Activated CD8-positive, alpha-beta memory T cell treated with anti-CD3 and anti-CD28 coated beads, Interleukin-2, amount 10 ng/mL, durations not matched to agents 7 days and 5 days (primary cell): ENCODE results near the gene FBXL13. TPM values are rescaled to one million over a fixed set of nuclear protein-coding genes. Genes with fewer than 3 reads are reported as not detected.
"Not testable (repeated sequence)": the region's sequence is repeated elsewhere in the genome, so short reads cannot be mapped to it uniquely, and the experiment has no call there.

Experiments
- ATAC-seq: fragments of 150-1000 bp; cut with Tn5 transposase; one replicate; pipeline ENCODE4 v1.10.0; 2021; ENCODE audit warnings: moderate library complexity
- CTCF ChIA-PET: fragments of 350-600 bp; sonication (Branson Sonifier 250); formaldehyde crosslinking; loops from one replicate; lab custom pipeline; 2021; ENCODE audit warnings: antibody characterized with exemption; lab: Charles Lee
- DNase-seq: peaks from one replicate; pipeline ENCODE4 v3.0.0-alpha.2; 2020
- H3K27ac Mint-ChIP-seq: one replicate; pipeline ENCODE4 v1.8.0; 2021; ENCODE audit warnings: mild to moderate bottlenecking, mixed read lengths
- H3K27me3 Mint-ChIP-seq: one replicate; pipeline ENCODE4 v1.8.0; 2021; ENCODE audit warnings: mixed read lengths
- H3K36me3 Mint-ChIP-seq: one replicate; pipeline ENCODE4 v1.8.0; 2021; ENCODE audit warnings: mild to moderate bottlenecking, mixed read lengths
- H3K4me1 Mint-ChIP-seq: one replicate; pipeline ENCODE4 v1.8.0; 2021; ENCODE audit warnings: mixed read lengths
- H3K4me3 Mint-ChIP-seq: one replicate; pipeline ENCODE4 v1.8.0; 2021; ENCODE audit warnings: mild to moderate bottlenecking, moderate library complexity, mixed read lengths
- H3K9me3 Mint-ChIP-seq: one replicate; pipeline ENCODE4 v1.8.0; 2022; ENCODE audit warnings: low read depth, mixed read lengths
- total RNA-seq, 2 experiments: library from RNA; stranded (reverse); gene quantifications; one replicate each; pipeline ENCODE4 v1.2.3, GENCODE V29; 2021

The FBXL13 gene
- total RNA-seq, 2 experiments from 2014 or later: 0.18 TPM; not detected in 1

DNA sequence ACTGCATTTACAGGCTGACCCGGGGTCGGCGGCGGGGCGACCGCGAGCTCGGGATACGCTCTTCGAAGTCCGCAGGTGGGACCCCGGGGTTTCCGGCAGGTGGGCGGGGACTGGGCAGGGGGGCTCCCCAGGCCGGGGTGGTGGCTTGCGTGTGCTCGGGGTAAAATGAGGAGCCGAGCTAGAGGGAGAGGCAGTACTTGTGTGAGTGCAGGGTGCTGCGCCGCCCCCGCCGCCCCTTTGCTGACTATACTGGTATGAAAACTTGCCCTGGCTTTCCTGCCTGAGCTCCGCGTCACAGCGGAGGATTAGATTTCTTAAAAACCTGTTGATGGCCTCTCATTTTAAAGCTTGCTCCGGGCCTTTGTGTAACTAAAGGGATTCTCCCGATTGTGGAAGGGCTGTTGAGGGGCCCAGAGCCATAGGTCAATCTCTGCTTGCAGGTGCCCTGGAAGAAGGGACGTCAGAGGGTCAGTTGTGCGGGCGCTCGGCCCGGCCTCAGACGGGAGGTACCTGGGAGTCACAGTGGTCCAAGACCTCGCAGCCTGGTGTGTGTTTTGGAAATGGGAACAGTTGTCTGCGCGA is 832 bp upstream of the FBXL13 start:
- no peaks in the 10 kb centered on the region for H3K9me3 Mint-ChIP-seq
- DNase-seq: peak; percentile 76
- H3K27me3 Mint-ChIP-seq: no peaks in the 10 kb centered on the region
- CTCF ChIA-PET: interaction anchor here (0.9 to 3.7 kb wide), 10 partner anchors 9 to 327 kb away, joined by 3 to 19 read pairs (median 4); partner anchors contain the start of genes FAM185A and NAPEPLD
- peak; percentile 65 for ATAC-seq
- peaks cover 33% of the 10 kb centered on the region for H3K4me1 Mint-ChIP-seq
- peak overlapping the region; percentile 92 for H3K4me3 Mint-ChIP-seq
- H3K36me3 Mint-ChIP-seq: peaks cover 9% of the 10 kb centered on the region
- H3K27ac Mint-ChIP-seq: peak overlapping the region; percentile 91

DNA sequence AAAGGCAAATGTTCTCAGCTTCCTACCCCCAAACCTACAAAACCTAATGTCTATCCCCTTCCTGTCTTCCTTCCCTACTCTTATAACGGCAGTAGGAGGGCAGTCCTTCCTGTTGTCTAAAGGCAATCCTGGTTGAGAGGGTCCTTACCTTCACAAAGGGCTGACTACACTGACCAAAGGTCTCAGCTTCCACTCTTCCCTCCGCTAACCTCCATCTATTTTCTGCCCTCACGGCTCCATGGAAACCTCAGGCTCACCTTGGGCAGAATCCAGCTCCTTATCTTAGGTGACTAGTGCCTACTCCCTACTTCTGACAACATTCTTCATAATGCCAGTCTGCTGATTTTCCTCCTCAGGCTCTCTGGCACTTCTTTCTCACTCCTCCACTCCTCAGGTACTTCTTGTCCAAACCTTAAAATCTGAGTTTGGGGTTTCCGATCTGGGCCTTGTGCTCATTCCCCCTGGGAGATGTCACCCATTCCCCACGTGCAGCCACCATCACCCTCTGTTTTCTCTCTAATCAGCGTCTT is 542 bp downstream of the FBXL13 start:
- Mint-ChIP-seq H3K9me3 (no peaks in the 10 kb centered on the region), H3K4me3 (peak overlapping the region; percentile 92), H3K27me3 (no peaks in the 10 kb centered on the region), H3K27ac (peak overlapping the region; percentile 41), H3K4me1 (peaks cover 33% of the 10 kb centered on the region), H3K36me3 (peaks cover 8% of the 10 kb centered on the region)
- DNase-seq (no peak), ATAC-seq (no peak)
- CTCF ChIA-PET: interaction anchor here (0.9 to 4.0 kb wide), 9 partner anchors 8 to 1605 kb away, joined by 3 to 21 read pairs (median 4); partner anchors contain the start of genes FAM185A and NAPEPLD

- H3K27me3 Mint-ChIP-seq: peaks cover 9% of the 10 kb centered on the region
- H3K4me3 Mint-ChIP-seq: no peak overlapping the region
- ATAC-seq (no peak), DNase-seq (no peak)
- CTCF ChIA-PET: interaction anchor here (0.6 to 4.0 kb wide), 3 partner anchors 9 to 16 kb away, joined by 3 to 21 read pairs (median 3); no protein-coding TSS in a partner anchor
- no peaks in the 10 kb centered on the region for H3K9me3 Mint-ChIP-seq
- H3K27ac Mint-ChIP-seq: no peak overlapping the region
- peaks cover 17% of the 10 kb centered on the region for H3K4me1 Mint-ChIP-seq
- no peaks in the 10 kb centered on the region for H3K36me3 Mint-ChIP-seq
Measured at GRCh38 chr7:103071000-103071399, 3.6 kb downstream of the FBXL13 start.

DNA sequence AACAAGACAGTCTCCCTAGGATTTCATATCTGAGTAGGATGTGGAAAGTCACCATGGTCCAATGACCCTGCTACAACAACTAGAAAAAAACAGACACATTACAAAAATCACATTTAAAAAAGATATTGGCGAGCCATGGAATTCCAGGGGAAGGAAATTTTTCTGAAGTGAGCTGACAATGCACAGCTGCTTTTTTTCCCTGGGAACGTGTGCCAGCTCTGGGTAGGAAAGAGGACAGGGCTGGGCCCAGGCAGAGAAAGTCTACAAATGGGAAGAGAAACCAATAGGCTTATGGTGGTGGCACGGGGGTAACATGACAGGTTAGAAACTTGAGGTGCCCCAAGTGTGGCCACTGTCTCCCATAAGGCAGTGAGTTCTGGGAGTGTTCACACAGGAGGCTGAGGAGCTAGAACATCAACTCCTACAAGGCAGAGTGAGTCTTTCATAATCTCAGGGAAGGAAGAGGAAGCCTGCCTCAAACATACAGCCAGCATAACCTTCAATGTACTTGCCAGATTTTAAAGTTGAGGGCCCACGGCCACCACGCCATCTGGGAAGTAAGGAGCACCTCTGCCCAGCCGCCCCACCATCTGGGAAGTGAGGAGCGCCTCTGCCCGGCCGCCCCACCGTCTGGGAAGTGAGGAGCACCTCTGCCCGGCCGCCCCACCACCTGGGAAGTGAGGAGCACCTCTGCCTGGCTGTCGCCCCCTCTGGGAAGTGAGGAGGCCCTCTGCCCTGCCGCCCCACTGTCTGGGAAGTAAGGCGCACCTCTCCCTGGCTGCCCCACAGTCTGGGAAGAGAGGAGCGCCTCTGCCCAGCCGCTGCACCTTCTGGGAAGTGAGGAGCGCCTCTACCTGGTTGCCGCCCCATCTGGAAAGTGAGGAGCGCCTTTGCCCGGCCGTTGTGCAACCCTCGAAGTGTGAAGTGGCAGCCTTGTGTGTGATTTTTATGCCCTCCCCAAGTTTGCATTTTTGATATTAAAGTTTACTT is 5.9 kb downstream of the FBXL13 start:
- H3K27me3 Mint-ChIP-seq: peaks cover 9% of the 10 kb centered on the region
- no peak overlapping the region for H3K4me3 Mint-ChIP-seq
- CTCF ChIA-PET: no interaction called here
- DNase-seq (no peak), ATAC-seq (no peak)
- H3K9me3 Mint-ChIP-seq: no peaks in the 10 kb centered on the region
- H3K4me1 Mint-ChIP-seq: peaks cover under 1% of the 10 kb centered on the region
- no peak overlapping the region for H3K27ac Mint-ChIP-seq
- no peaks in the 10 kb centered on the region for H3K36me3 Mint-ChIP-seq

GRCh38 chr7:103065667-103066066 is 8.9 kb downstream of the FBXL13 start:
- Mint-ChIP-seq H3K36me3 (no peaks in the 10 kb centered on the region), H3K4me3 (no peak overlapping the region), H3K27ac (no peak overlapping the region), H3K9me3 (no peaks in the 10 kb centered on the region), H3K27me3 (peaks cover 9% of the 10 kb centered on the region), H3K4me1 (no peaks in the 10 kb centered on the region)
- CTCF ChIA-PET: interaction anchor here (1.2 to 2.0 kb wide), 2 partner anchors 10 to 317 kb away, joined by 3 to 9 read pairs; partner anchors contain the start of genes ARMC10, FAM185A and FBXL13
- DNase-seq (peak; percentile 64), ATAC-seq (peak; percentile 78)

DNA sequence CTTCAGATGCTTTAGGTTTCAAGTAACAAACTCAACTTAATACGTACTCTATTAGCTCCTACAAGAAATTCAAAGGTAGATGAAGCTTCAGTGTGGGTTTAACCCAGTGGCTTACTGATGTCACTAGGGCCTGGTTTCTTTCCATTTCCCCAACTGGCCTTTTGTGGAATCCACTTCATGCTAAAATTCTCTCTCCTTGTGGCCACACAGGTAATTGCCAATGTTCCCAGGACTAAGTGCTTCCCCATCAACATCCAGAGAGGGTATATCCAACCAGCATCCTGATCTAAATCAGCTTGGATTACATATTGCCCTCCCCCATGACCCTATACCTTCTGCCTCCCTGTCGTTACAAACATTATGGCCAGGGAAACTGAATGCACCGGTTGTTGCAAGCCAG is 10.7 kb downstream of the FBXL13 start:
- DNase-seq (no peak), ATAC-seq (no peak)
- Mint-ChIP-seq H3K4me1 (no peaks in the 10 kb centered on the region), H3K27me3 (peaks cover 9% of the 10 kb centered on the region), H3K9me3 (no peaks in the 10 kb centered on the region), H3K36me3 (no peaks in the 10 kb centered on the region), H3K27ac (no peak overlapping the region), H3K4me3 (no peak overlapping the region)
- CTCF ChIA-PET: no interaction called here

- no peaks in the 10 kb centered on the region for H3K27me3 Mint-ChIP-seq
- no peaks in the 10 kb centered on the region for H3K9me3 Mint-ChIP-seq
- no peak for ATAC-seq
- DNase-seq: no peak
- no peaks in the 10 kb centered on the region for H3K36me3 Mint-ChIP-seq
- no peak overlapping the region for H3K4me3 Mint-ChIP-seq
- CTCF ChIA-PET: no interaction called here
- H3K4me1 Mint-ChIP-seq: peaks cover 2% of the 10 kb centered on the region
- no peak overlapping the region for H3K27ac Mint-ChIP-seq
Measured at GRCh38 chr7:103059471-103059870, 15.1 kb downstream of the FBXL13 start.

DNA sequence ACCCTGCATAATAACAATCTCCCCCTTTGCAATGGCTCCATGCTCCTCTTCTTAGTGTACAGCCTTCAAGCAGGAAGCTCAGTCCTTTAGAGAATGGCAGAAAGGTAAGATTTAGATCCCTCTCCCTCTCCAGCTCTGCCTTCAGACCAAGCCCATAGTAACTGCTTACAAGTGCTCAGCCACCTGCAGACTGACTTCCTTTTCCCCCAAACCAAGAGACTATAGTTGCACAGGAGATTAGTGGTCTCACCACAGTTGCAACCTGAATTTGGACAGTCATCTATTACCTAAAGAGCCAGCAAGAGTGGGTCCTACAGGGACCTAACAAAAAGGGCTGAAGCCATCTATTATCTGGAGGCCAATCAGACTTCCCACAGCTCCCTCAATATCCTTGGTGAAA is 16.5 kb downstream of the FBXL13 start:
- no peaks in the 10 kb centered on the region for H3K27me3 Mint-ChIP-seq
- peaks cover 2% of the 10 kb centered on the region for H3K4me1 Mint-ChIP-seq
- no peak for DNase-seq
- CTCF ChIA-PET: no interaction called here
- no peaks in the 10 kb centered on the region for H3K36me3 Mint-ChIP-seq
- H3K27ac Mint-ChIP-seq: no peak overlapping the region
- no peak for ATAC-seq
- no peak overlapping the region for H3K4me3 Mint-ChIP-seq
- no peaks in the 10 kb centered on the region for H3K9me3 Mint-ChIP-seq

- ATAC-seq, H3K27ac Mint-ChIP-seq, H3K27me3 Mint-ChIP-seq, DNase-seq, H3K4me1 Mint-ChIP-seq, CTCF ChIA-PET, H3K9me3 Mint-ChIP-seq, H3K36me3 Mint-ChIP-seq, H3K4me3 Mint-ChIP-seq: not testable (repeated sequence)
Measured at GRCh38 chr7:103056006-103056405, 18.6 kb downstream of the FBXL13 start.

GRCh38 chr7:103051519-103051918 is 23.1 kb downstream of the FBXL13 start:
- DNase-seq: no peak
- peaks cover 2% of the 10 kb centered on the region for H3K36me3 Mint-ChIP-seq
- ATAC-seq: no peak
- H3K4me1 Mint-ChIP-seq: no peaks in the 10 kb centered on the region
- peaks cover 9% of the 10 kb centered on the region for H3K9me3 Mint-ChIP-seq
- H3K27ac Mint-ChIP-seq: no peak overlapping the region
- CTCF ChIA-PET: no interaction called here
- no peaks in the 10 kb centered on the region for H3K27me3 Mint-ChIP-seq
- H3K4me3 Mint-ChIP-seq: no peak overlapping the region

- CTCF ChIA-PET: no interaction called here
- Mint-ChIP-seq H3K36me3 (peaks cover 2% of the 10 kb centered on the region), H3K27ac (no peak overlapping the region)
Measured at GRCh38 chr7:103048833-103049232, 25.8 kb downstream of the FBXL13 start.

GRCh38 chr7:103041815-103042214 is 32.8 kb downstream of the FBXL13 start:
- H3K27ac Mint-ChIP-seq, H3K27me3 Mint-ChIP-seq, DNase-seq, H3K4me3 Mint-ChIP-seq, ATAC-seq, H3K9me3 Mint-ChIP-seq, H3K36me3 Mint-ChIP-seq, H3K4me1 Mint-ChIP-seq, CTCF ChIA-PET: not testable (repeated sequence)

More at GRCh38 chr7:103048833-103049232, 25.8 kb downstream of the FBXL13 start:
- Mint-ChIP-seq H3K27me3 (no peaks in the 10 kb centered on the region), H3K4me1 (no peaks in the 10 kb centered on the region), H3K9me3 (peaks cover 9% of the 10 kb centered on the region), H3K4me3 (no peak overlapping the region)
- ATAC-seq: no peak
- DNase-seq: no peak
